Heart left ventricle (tissue), 13 donors: ENCODE measurements around the gene PALM3.
A peak's percentile ranks its signal among the peaks of the same experiment; 100 is the strongest.

Source experiments
- CTCF ChIP-seq, 12 donors: fragments of 200-600 bp; sonication (generic) in 4 of 12; IDR thresholded peaks; one replicate each; pipeline versions ENCODE4 v1.5.0 to v1.8.0; 2018 to 2022; ENCODE audit warnings: antibody characterized with exemption in 12 of 12, mild to moderate bottlenecking in 5 of 12
- POLR2A ChIP-seq, 2 donors: fragments of 450-650 bp; IDR thresholded peaks; one replicate each; pipeline ENCODE4 v1.6.1; 2017; ENCODE audit warnings: antibody characterized with exemption in 2 of 2, mild to moderate bottlenecking in 2 of 2, moderate library complexity in 2 of 2
- donor health status: ischemic (EF 13 %, LVEDD 7.1; RV severe dilation, severe dysfunction).
- donor health status: DM: no; HTN: yes; CAD: no.
- donor health status: DM: no; HTN: no; CAD: no.
- donor health status: ischemic (EF 25% LVEDD 6.9; RV normal size, moderate dysfunction).
- donor health status: ischemic (EF 25% LVEDD 5.7; RV mildly dilated, moderate dysfunction).
- donor health status: ischemic (EF 35%, LVEDD 5.7; RV mildly dilated, moderate dysfunction).
- donor health status: nonischemic (EF 11% LVEDD 7.7; RV severe dilation, severe dysfunction).
- donor health status: DM: yes; HTN: yes; CAD: no.
- donor health status: PGD.
- donor health status: ischemic (EF 29% LVEDD 5.4; RV normal size, mild dysfunction).
- donor health status: nonischemic (EF 23%, LVEDD 6.1; RV moderate dilation, normal function).

GRCh38 chr19:14089412-14089661 is 27.5 kb upstream of the PALM3 start:
- peak in 3 of 12 donors; percentile 12 to 31 (median 13) for TF ChIP-seq CTCF (IDR thresholded peaks at IDR 0.05)
- no peak for TF ChIP-seq POLR2A (IDR thresholded peaks at IDR 0.05)
